Measurements from ENCODE around the gene PTPN4. TPM values are rescaled to one million over a fixed set of nuclear protein-coding genes. Genes with fewer than 3 reads are reported as not detected.
A peak's percentile ranks its signal among the peaks of the same experiment; 100 is the strongest.

PTPN4 gene
- total and polyA plus RNA-seq, 9 donors: 6.3 to 36.3 (median 14.1) TPM

GRCh38 chr2:119721043-119721442 lies 38.7 kb upstream of the PTPN4 start:
- Histone ChIP-seq H3K9me3 (replicated peaks; ENCODE audit: control insufficient read depth, low read depth, low read length) (no peaks in the 10 kb centered on the region), H3K27me3 (ENCODE audit: control insufficient read depth, insufficient read depth, low read length) (no peaks in the 10 kb centered on the region), H3K4me1 (ENCODE audit: control insufficient read depth, insufficient read depth, low read length) (peaks cover 23% of the 10 kb centered on the region), H3K27ac (ENCODE audit: low read length) (no peak overlapping the region), H3K36me3 (ENCODE audit: control insufficient read depth, insufficient read depth, low read length) (no peaks in the 10 kb centered on the region), H3K4me3 (ENCODE audit: low read length) (no peak overlapping the region)
- 70% methylated on average over 1 of the region's 1 CpG for WGBS (ENCODE audit: insufficient coverage)
- no peak for DNase-seq

DNA sequence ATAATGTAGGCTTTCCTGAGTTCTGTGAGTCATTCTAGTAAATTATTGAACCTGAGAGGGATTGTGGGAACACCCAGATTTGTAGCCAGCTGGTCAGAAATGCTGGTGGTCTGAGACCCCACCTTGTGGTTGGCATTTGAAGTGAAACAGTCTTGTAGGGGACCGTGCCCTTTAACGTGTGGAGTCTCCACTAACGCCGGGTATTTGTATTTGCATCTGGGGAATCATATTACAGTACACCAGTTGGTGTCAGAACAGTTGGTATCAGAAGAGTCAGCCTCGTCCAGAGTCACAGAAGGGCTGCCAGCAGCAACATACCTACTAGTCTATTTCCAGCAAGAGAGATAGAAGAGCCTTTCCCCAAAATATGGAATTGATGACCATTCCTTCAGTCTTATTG lies 38.3 kb upstream of the PTPN4 start:
- Histone ChIP-seq H3K9me3 (replicated peaks; ENCODE audit: control insufficient read depth, low read depth, low read length) (no peaks in the 10 kb centered on the region), H3K4me3 (ENCODE audit: low read length) (no peak overlapping the region), H3K27me3 (ENCODE audit: control insufficient read depth, insufficient read depth, low read length) (no peaks in the 10 kb centered on the region), H3K36me3 (ENCODE audit: control insufficient read depth, insufficient read depth, low read length) (no peaks in the 10 kb centered on the region), H3K4me1 (ENCODE audit: control insufficient read depth, insufficient read depth, low read length) (peaks cover 23% of the 10 kb centered on the region), H3K27ac (ENCODE audit: low read length) (peak overlapping the region; percentile 74)
- DNase-seq: peak; percentile 65
- WGBS (ENCODE audit: insufficient coverage): no CpG with 5 or more reads among the region's 5 CpGs

DNA sequence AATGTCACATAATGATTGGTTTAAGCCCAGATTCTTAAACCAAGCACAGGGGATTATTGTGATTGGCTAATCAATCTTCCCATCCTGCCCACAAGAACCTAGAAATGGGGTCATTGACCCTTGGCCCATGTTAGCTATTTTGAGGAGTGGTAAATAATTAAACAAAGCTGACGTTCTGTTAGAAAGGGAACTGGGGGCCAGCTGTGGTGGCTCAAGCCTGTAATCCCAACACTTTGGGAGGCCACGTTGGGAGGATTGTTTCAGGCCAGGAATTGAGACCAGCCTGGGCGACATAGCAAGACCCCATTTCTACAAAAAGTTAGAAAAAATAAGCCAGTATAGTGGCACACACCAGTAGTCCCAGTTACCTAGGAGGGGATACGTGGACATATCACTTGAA lies 37.8 kb upstream of the PTPN4 start:
- Histone ChIP-seq H3K9me3 (replicated peaks; ENCODE audit: control insufficient read depth, low read depth, low read length) (no peaks in the 10 kb centered on the region), H3K36me3 (ENCODE audit: control insufficient read depth, insufficient read depth, low read length) (no peaks in the 10 kb centered on the region), H3K27ac (ENCODE audit: low read length) (peak overlapping the region; percentile 74), H3K27me3 (ENCODE audit: control insufficient read depth, insufficient read depth, low read length) (no peaks in the 10 kb centered on the region), H3K4me3 (ENCODE audit: low read length) (no peak overlapping the region), H3K4me1 (ENCODE audit: control insufficient read depth, insufficient read depth, low read length) (peaks cover 23% of the 10 kb centered on the region)
- DNase-seq: no peak
- WGBS (ENCODE audit: insufficient coverage): 40% methylated on average over 1 of the region's 4 CpGs

DNA sequence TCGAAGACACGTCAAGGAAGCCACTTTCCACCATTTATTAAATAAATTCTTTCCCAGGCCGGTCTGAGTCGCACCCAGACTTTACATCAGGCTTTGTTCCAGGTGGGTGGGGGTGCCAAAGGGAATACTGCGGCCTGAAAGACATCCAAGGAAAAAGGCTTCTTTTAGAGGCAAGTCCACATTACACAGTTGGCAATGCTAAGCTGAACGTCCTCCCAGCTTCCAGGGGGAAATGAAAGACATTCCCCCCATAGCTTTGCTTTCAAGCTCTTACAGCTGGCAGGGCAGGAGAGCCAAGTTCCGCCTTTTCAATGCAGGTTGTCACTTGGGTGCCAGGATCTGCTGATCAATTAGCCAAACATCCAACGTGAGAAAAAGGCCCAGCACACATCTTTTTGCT lies 36.5 kb upstream of the PTPN4 start:
- WGBS (ENCODE audit: insufficient coverage): 20% methylated on average over 4 of the region's 8 CpGs
- H3K27me3 ChIP-seq (ENCODE audit: control insufficient read depth, insufficient read depth, low read length): no peaks in the 10 kb centered on the region

DNA sequence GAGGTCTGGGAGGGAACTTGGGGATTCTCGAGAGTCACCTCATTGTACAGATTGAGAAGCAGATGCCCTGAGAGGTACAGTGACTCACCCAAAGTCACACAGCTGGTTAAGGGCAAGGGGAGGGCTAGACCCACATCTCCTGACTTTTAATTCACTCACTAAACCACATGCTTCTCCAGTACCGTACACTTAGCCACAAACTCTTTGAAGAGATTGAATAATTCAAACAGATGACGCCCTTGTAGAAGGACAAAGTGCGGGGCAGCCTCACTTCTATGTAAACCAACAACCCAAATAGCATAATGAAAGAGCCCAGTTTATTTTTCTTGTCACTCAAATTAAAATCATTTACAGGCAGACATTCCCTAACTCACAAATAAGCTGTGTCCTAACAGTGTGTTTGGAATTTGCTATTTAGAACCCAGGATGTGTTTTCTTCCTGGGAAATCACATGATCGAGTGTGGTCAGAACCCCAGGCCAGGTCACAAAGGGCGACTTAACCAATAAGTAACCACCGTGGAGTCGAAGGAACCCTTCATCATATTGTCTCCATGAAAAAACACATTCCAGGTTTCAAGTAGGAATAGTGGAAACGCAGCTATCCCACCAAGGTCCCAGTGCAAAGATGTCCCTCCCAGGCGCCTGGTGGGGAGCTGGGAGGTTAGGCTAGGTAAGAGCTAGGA lies 35.8 kb upstream of the PTPN4 start:
- peaks cover 15% of the 10 kb centered on the region for H3K4me1 ChIP-seq (ENCODE audit: control insufficient read depth, insufficient read depth, low read length)
- no peak for DNase-seq
- no peaks in the 10 kb centered on the region for H3K36me3 ChIP-seq (ENCODE audit: control insufficient read depth, insufficient read depth, low read length)
- no peaks in the 10 kb centered on the region for H3K27me3 ChIP-seq (ENCODE audit: control insufficient read depth, insufficient read depth, low read length)
- no peaks in the 10 kb centered on the region for H3K9me3 ChIP-seq (replicated peaks; ENCODE audit: control insufficient read depth, low read depth, low read length)
- H3K27ac ChIP-seq (ENCODE audit: low read length): no peak overlapping the region
- no peak overlapping the region for H3K4me3 ChIP-seq (ENCODE audit: low read length)
- 22% methylated on average over 1 of the region's 10 CpGs for WGBS (ENCODE audit: insufficient coverage)

More for the DNA sequence above, 36.5 kb upstream of the PTPN4 start:
- DNase-seq: no peak
- Histone ChIP-seq H3K4me3 (ENCODE audit: low read length) (no peak overlapping the region), H3K36me3 (ENCODE audit: control insufficient read depth, insufficient read depth, low read length) (no peaks in the 10 kb centered on the region), H3K4me1 (ENCODE audit: control insufficient read depth, insufficient read depth, low read length) (peaks cover 22% of the 10 kb centered on the region), H3K9me3 (replicated peaks; ENCODE audit: control insufficient read depth, low read depth, low read length) (no peaks in the 10 kb centered on the region), H3K27ac (ENCODE audit: low read length) (no peak overlapping the region)

DNA sequence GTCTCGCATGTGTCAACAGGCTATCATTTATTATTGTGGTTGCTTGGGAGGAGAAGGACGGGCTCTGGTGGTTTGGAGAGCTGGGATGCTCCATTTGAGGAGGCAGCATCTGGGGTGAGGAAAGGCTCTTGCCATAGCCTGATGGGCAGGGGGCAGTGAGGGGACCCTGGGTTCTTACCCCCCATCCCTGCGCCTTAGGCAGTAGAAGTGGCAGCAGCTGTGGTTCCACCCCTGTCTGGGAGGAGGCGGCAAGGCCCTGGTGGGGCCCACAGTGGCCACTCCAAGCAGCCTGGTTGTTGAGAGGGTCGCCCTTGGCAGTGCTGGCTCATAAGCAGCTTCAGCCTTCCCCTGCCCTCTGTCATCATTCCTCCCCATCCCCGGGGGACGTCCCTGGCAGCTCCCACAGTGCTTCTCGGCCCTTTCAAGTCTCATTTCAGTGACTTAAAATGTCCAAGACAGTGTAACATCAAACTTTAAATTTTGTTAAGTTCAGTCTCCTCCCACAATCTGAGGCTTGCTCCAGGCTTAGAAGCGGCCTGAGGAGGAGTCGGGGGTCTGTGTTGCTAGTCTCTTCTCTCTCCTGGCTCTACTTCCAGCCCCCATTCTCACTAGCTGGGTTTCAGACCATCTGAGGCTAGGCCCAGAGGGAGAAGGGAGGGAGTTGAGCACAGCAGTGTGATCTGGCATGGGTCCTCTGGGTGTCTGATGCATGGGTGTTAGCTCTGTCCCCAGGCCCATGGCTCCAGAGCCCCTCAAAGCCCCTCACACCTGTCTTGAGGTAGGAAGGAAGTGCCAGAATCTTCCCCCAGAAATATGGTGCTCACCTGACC lies 34.9 kb upstream of the PTPN4 start:
- Histone ChIP-seq H3K4me3 (ENCODE audit: low read length) (no peak overlapping the region), H3K27me3 (ENCODE audit: control insufficient read depth, insufficient read depth, low read length) (no peaks in the 10 kb centered on the region), H3K4me1 (ENCODE audit: control insufficient read depth, insufficient read depth, low read length) (peaks cover 14% of the 10 kb centered on the region), H3K36me3 (ENCODE audit: control insufficient read depth, insufficient read depth, low read length) (no peaks in the 10 kb centered on the region), H3K9me3 (replicated peaks; ENCODE audit: control insufficient read depth, low read depth, low read length) (no peaks in the 10 kb centered on the region), H3K27ac (ENCODE audit: low read length) (no peak overlapping the region)
- no peak for DNase-seq
- WGBS (ENCODE audit: insufficient coverage): 90% methylated on average over 7 of the region's 10 CpGs

DNA sequence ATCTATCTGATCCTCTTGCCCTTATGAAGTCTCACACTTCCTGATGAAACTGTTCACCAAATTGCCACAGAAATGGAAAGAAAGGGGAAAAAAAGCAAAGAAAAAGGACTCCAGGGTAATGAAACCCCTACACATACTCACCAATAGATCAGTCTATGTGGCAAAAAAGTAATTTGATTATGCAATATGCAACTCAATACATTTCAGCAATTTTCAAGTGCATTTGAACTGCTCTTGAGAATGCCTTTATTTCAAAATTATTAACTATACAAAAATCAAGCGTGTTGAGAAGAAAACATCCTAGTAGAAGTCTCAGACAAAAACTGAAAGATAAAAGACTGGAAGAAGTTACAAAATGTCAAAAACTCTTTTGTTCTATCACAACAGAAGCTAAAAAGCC lies 32.2 kb upstream of the PTPN4 start:
- Histone ChIP-seq H3K9me3 (replicated peaks; ENCODE audit: control insufficient read depth, low read depth, low read length) (no peaks in the 10 kb centered on the region), H3K27ac (ENCODE audit: low read length) (no peak overlapping the region), H3K36me3 (ENCODE audit: control insufficient read depth, insufficient read depth, low read length) (no peaks in the 10 kb centered on the region), H3K4me3 (ENCODE audit: low read length) (no peak overlapping the region), H3K27me3 (ENCODE audit: control insufficient read depth, insufficient read depth, low read length) (no peaks in the 10 kb centered on the region), H3K4me1 (ENCODE audit: control insufficient read depth, insufficient read depth, low read length) (peaks cover 14% of the 10 kb centered on the region)
- WGBS (ENCODE audit: insufficient coverage): no CpG with 5 or more reads among the region's 1 CpG
- DNase-seq: no peak

GRCh38 chr2:119728421-119728820 lies 31.3 kb upstream of the PTPN4 start:
- no peak overlapping the region for H3K27ac ChIP-seq (ENCODE audit: low read length)
- peaks cover 9% of the 10 kb centered on the region for H3K4me1 ChIP-seq (ENCODE audit: control insufficient read depth, insufficient read depth, low read length)
- no peak overlapping the region for H3K4me3 ChIP-seq (ENCODE audit: low read length)
- no peaks in the 10 kb centered on the region for H3K27me3 ChIP-seq (ENCODE audit: control insufficient read depth, insufficient read depth, low read length)
- no peaks in the 10 kb centered on the region for H3K9me3 ChIP-seq (replicated peaks; ENCODE audit: control insufficient read depth, low read depth, low read length)
- no peaks in the 10 kb centered on the region for H3K36me3 ChIP-seq (ENCODE audit: control insufficient read depth, insufficient read depth, low read length)
- no peak for DNase-seq

- no peaks in the 10 kb centered on the region for H3K27me3 ChIP-seq (ENCODE audit: control insufficient read depth, insufficient read depth, low read length)
- no peak overlapping the region for H3K4me3 ChIP-seq (ENCODE audit: low read length)
- no peaks in the 10 kb centered on the region for H3K36me3 ChIP-seq (ENCODE audit: control insufficient read depth, insufficient read depth, low read length)
- H3K9me3 ChIP-seq (replicated peaks; ENCODE audit: control insufficient read depth, low read depth, low read length): no peaks in the 10 kb centered on the region
- whole genome bisulfite sequencing (ENCODE audit: insufficient coverage): 67% methylated on average over 8 of the region's 8 CpGs
- H3K4me1 ChIP-seq (ENCODE audit: control insufficient read depth, insufficient read depth, low read length): peaks cover 29% of the 10 kb centered on the region
- no peak for DNase-seq
- H3K27ac ChIP-seq (ENCODE audit: low read length): no peak overlapping the region
These were observed 29.0 kb upstream of the PTPN4 start for GRCh38 chr2:119730671-119731177.

DNA sequence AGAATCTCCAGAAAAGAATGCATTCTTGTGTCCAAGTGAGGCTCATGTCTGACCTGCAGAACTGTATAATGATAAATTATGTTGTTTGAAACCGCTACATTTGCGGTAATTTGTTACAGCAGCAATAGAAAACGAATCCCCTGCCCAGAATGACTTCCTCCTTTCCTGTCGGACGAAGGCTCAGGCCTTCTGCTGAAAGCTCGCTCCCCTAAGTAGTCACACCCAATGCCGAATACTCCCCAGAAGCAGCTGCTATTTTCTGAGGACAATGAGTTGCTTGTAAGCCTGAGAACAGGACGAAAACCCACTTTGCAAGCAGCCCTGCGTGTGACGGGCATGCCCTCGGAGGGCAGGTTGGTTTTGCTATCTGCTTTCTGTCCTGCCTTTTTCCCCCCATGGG lies 27.7 kb upstream of the PTPN4 start:
- no peaks in the 10 kb centered on the region for H3K9me3 ChIP-seq (replicated peaks; ENCODE audit: control insufficient read depth, low read depth, low read length)
- no peak for DNase-seq
- H3K27ac ChIP-seq (ENCODE audit: low read length): peak overlapping the region; percentile 3
- H3K4me3 ChIP-seq (ENCODE audit: low read length): no peak overlapping the region
- peaks cover 29% of the 10 kb centered on the region for H3K4me1 ChIP-seq (ENCODE audit: control insufficient read depth, insufficient read depth, low read length)
- 75% methylated on average over 5 of the region's 11 CpGs for WGBS (ENCODE audit: insufficient coverage)
- no peaks in the 10 kb centered on the region for H3K36me3 ChIP-seq (ENCODE audit: control insufficient read depth, insufficient read depth, low read length)
- H3K27me3 ChIP-seq (ENCODE audit: control insufficient read depth, insufficient read depth, low read length): no peaks in the 10 kb centered on the region
